ENCODE measurements around the gene TEX19. TPM values are rescaled to one million over a fixed set of nuclear protein-coding genes. Genes with fewer than 3 reads are reported as not detected.

TEX19 gene
- total and polyA plus RNA-seq, 9 of the 15 experiments (the other 6 are each of a cell fraction or from before 2014, with no cell fraction given): 0.10 to 4.9 (median 1.9) TPM

DNA sequence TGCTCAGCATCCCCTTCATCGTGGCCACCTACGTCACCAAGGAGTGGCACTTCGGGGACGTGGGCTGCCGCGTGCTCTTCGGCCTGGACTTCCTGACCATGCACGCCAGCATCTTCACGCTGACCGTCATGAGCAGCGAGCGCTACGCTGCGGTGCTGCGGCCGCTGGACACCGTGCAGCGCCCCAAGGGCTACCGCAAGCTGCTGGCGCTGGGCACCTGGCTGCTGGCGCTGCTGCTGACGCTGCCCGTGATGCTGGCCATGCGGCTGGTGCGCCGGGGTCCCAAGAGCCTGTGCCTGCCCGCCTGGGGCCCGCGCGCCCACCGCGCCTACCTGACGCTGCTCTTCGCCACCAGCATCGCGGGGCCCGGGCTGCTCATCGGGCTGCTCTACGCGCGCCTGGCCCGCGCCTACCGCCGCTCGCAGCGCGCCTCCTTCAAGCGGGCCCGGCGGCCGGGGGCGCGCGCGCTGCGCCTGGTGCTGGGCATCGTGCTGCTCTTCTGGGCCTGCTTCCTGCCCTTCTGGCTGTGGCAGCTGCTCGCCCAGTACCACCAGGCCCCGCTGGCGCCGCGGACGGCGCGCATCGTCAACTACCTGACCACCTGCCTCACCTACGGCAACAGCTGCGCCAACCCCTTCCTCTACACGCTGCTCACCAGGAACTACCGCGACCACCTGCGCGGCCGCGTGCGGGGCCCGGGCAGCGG is 15.7 kb downstream of the TEX19 start:
- DNase-seq (ENCODE audit: extremely low read depth in 1 of 4, low spot score in 3 of 4) (no peak), FAIRE-seq (no peak), ATAC-seq (no peak)
- no peaks in the 10 kb centered on the region for H3K9me1 ChIP-seq (ENCODE audit: control insufficient read depth, insufficient read depth, low read length)
- H3K9ac ChIP-seq (ENCODE audit: insufficient read depth in 1 of 2, low read depth in 2 of 2, low read length in 2 of 2): no peak overlapping the region; a peak in 1 of 4 replicates
- ChIA-PET POLR2A (interaction anchor here (0.6 to 1.6 kb wide), 3 partner anchors 8 to 13 kb away, joined by 3 read pairs; no protein-coding TSS in a partner anchor), CTCF (ENCODE audit: low intra/inter-chr PET ratio) (no interaction called here)
- intact Hi-C loops (cut with micrococcal nuclease): no loop called here
- no peak overlapping the region for H2AFZ ChIP-seq (ENCODE audit: low read depth, low read length)
- no peaks in the 10 kb centered on the region for H3K27me3 ChIP-seq (ENCODE audit: control insufficient read depth in 2 of 2, insufficient read depth in 2 of 2, low read length in 2 of 2)
- no peaks in the 10 kb centered on the region for H3K79me2 ChIP-seq (ENCODE audit: control insufficient read depth, insufficient read depth, low read length)
- H3K4me2 ChIP-seq (ENCODE audit: insufficient read depth, low read length): no peak overlapping the region
- no peak overlapping the region for H3K27ac ChIP-seq (ENCODE audit: extremely low read depth, low read depth, low read length)
- no peaks in the 10 kb centered on the region for H3K9me3 ChIP-seq (replicated peaks; ENCODE audit: control insufficient read depth, insufficient read depth, low read depth, low read length)
- in situ Hi-C loops (cut with MboI): no loop called here
- H3K36me3 ChIP-seq (ENCODE audit: control insufficient read depth, insufficient read depth, low read length): no peaks in the 10 kb centered on the region
- H3K4me1 ChIP-seq (replicated peaks in 1 of 2; ENCODE audit: control insufficient read depth in 2 of 2, insufficient read depth in 2 of 2, low read length in 2 of 2): peaks cover 0 to 62% of the 10 kb centered on the region in 2 experiments; a peak in 3 of 5 replicates
- H3K4me3 ChIP-seq: no peak overlapping the region
- TF ChIP-seq, protein P1, sequence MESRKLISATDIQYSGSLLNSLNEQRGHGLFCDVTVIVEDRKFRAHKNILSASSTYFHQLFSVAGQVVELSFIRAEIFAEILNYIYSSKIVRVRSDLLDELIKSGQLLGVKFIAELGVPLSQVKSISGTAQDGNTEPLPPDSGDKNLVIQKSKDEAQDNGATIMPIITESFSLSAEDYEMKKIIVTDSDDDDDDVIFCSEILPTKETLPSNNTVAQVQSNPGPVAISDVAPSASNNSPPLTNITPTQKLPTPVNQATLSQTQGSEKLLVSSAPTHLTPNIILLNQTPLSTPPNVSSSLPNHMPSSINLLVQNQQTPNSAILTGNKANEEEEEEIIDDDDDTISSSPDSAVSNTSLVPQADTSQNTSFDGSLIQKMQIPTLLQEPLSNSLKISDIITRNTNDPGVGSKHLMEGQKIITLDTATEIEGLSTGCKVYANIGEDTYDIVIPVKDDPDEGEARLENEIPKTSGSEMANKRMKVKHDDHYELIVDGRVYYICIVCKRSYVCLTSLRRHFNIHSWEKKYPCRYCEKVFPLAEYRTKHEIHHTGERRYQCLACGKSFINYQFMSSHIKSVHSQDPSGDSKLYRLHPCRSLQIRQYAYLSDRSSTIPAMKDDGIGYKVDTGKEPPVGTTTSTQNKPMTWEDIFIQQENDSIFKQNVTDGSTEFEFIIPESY (CRISPR knock-in tag; IDR thresholded peaks at IDR 0.05): 0 out of 2 replicates have a peak, but pooled peaks have one; percentile 23
- no peak for TF ChIP-seq CBFB (CRISPR knock-in tag; IDR thresholded peaks at IDR 0.05)
- TF ChIP-seq, protein P2, sequence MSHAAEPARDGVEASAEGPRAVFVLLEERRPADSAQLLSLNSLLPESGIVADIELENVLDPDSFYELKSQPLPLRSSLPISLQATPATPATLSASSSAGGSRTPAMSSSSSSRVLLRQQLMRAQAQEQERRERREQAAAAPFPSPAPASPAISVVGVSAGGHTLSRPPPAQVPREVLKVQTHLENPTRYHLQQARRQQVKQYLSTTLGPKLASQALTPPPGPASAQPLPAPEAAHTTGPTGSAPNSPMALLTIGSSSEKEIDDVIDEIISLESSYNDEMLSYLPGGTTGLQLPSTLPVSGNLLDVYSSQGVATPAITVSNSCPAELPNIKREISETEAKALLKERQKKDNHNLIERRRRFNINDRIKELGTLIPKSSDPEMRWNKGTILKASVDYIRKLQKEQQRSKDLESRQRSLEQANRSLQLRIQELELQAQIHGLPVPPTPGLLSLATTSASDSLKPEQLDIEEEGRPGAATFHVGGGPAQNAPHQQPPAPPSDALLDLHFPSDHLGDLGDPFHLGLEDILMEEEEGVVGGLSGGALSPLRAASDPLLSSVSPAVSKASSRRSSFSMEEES (CRISPR knock-in tag; IDR thresholded peaks at IDR 0.05): no peak
- TF ChIP-seq PTBP1 (IDR thresholded peaks at IDR 0.05; ENCODE audit: low read depth, low read length): no peak
- TF ChIP-seq SMARCC2 (IDR thresholded peaks at IDR 0.05; ENCODE audit: low read depth): no peak
- 95% methylated on average over 52 of the region's 79 CpGs for WGBS (ENCODE audit: insufficient coverage, low coverage, missing lambda C conversion rate)
- BruUV-seq (replicated peaks): no TSS peak
- H4K20me1 ChIP-seq (replicated peaks; ENCODE audit: control insufficient read depth, insufficient read depth, low read length): no peaks in the 10 kb centered on the region
